Trophoblast cell (in vitro differentiated cells and primary cell): ENCODE measurements around the gene DDX4.
A peak's percentile ranks its signal among the peaks of the same experiment; 100 is the strongest.

Source experiments
- DNase-seq, 2 donors: peaks; one replicate each; pipeline ENCODE4 v3.0.0-alpha.2; 2016
- H2AFZ ChIP-seq: 2 replicates; pipeline ENCODE4 v1.6.1; 2013; ENCODE audit warnings: low read length, moderate library complexity, mild to moderate bottlenecking; ENCODE audit not compliant: insufficient read depth, poor library complexity
- H2AK5ac ChIP-seq: 2 replicates; pipeline ENCODE4 v1.6.1; 2013; ENCODE audit warnings: mild to moderate bottlenecking, low read length
- H2BK120ac ChIP-seq: 2 replicates; pipeline ENCODE4 v1.6.1; 2013; ENCODE audit warnings: low read length, mild to moderate bottlenecking, moderate library complexity; ENCODE audit not compliant: insufficient read depth, poor library complexity
- H2BK12ac ChIP-seq: 2 replicates; pipeline ENCODE4 v1.6.1; 2013; ENCODE audit warnings: mild to moderate bottlenecking, low read length, moderate library complexity
- H2BK5ac ChIP-seq: 2 replicates; pipeline ENCODE4 v1.6.1; 2013; ENCODE audit warnings: low read length, low read depth, moderate library complexity, mild to moderate bottlenecking; ENCODE audit not compliant: poor library complexity
- H3K14ac ChIP-seq: 2 replicates; pipeline ENCODE4 v1.6.1; 2013; ENCODE audit warnings: mild to moderate bottlenecking, low read length
- H3K18ac ChIP-seq: 2 replicates; pipeline ENCODE4 v1.6.1; 2013; ENCODE audit warnings: mild to moderate bottlenecking, low read length
- H3K23ac ChIP-seq: 2 replicates; pipeline ENCODE4 v1.6.1; 2013; ENCODE audit warnings: low read length
- H3K27ac ChIP-seq: 2 replicates; pipeline ENCODE4 v1.5.1; 2013; ENCODE audit warnings: low read depth, mild to moderate bottlenecking, inconsistent platforms, low read length, moderate library complexity
- H3K27me3 ChIP-seq: 2 replicates; pipeline ENCODE4 v1.6.1; 2013; ENCODE audit warnings: inconsistent platforms, mild to moderate bottlenecking, low read length, moderate library complexity; ENCODE audit not compliant: insufficient read depth
- H3K36me3 ChIP-seq, 2 experiments: 1 replicate in 1 of 2; 2 replicates in 1 of 2; pipeline ENCODE4 v1.6.1; 2013; ENCODE audit warnings: low read length in 2 of 2, mild to moderate bottlenecking in 2 of 2, moderate library complexity in 1 of 2; ENCODE audit not compliant: insufficient read depth in 2 of 2, control insufficient read depth in 1 of 2
- H3K4ac ChIP-seq: 2 replicates; pipeline ENCODE4 v1.6.1; 2013; ENCODE audit warnings: low read depth, mild to moderate bottlenecking, low read length, moderate library complexity
- H3K4me1 ChIP-seq, 2 experiments: 1 replicate in 1 of 2; 2 replicates in 1 of 2; pipeline ENCODE4 v1.6.1; 2013; ENCODE audit warnings: low read length in 2 of 2, mild to moderate bottlenecking in 2 of 2, moderate library complexity in 1 of 2; ENCODE audit not compliant: insufficient read depth in 2 of 2, control insufficient read depth in 1 of 2
- H3K4me2 ChIP-seq: 2 replicates; pipeline ENCODE4 v1.6.1; 2013; ENCODE audit warnings: inconsistent platforms, mild to moderate bottlenecking, low read length, moderate library complexity
- H3K4me3 ChIP-seq: 2 replicates; pipeline ENCODE4 v1.5.1; 2013; ENCODE audit warnings: mild to moderate bottlenecking, low read depth, low read length, inconsistent platforms
- H3K79me1 ChIP-seq: one replicate; pipeline ENCODE4 v1.6.1; 2013; ENCODE audit warnings: low read length
- H3K79me2 ChIP-seq: 2 replicates; pipeline ENCODE4 v1.6.1; 2013; ENCODE audit warnings: low read length, mild to moderate bottlenecking; ENCODE audit not compliant: control insufficient read depth, insufficient read depth, poor library complexity
- H3K9ac ChIP-seq: 2 replicates; pipeline ENCODE4 v1.6.1; 2013; ENCODE audit warnings: mild to moderate bottlenecking, low read length
- H3K9me3 ChIP-seq: 2 replicates; pipeline ENCODE4 v1.6.1; 2013; ENCODE audit warnings: low read depth, mild to moderate bottlenecking, control low read depth, inconsistent platforms, low read length; ENCODE audit not compliant: insufficient read depth
- H4K12ac ChIP-seq: 2 replicates; pipeline ENCODE4 v1.6.1; 2013; ENCODE audit warnings: low read depth, mild to moderate bottlenecking, low read length, moderate library complexity
- H4K8ac ChIP-seq: 2 replicates; pipeline ENCODE4 v1.6.1; 2013; ENCODE audit warnings: low read depth, mild to moderate bottlenecking, low read length, moderate library complexity
- H4K91ac ChIP-seq: one replicate; pipeline ENCODE4 v1.6.1; 2013; ENCODE audit warnings: low read depth, mild to moderate bottlenecking, low read length, moderate library complexity
- WGBS: extraction: QIAGEN DNeasy Blood & Tissue Kit; methylation state at CpG from one replicate; pipeline ENCODE4 v1.1.7; 2013; ENCODE audit warnings: missing lambda C conversion rate; ENCODE audit not compliant: insufficient read length, insufficient coverage; ENCODE audit errors: extremely low coverage; 5-methylcytosine and 5-hydroxymethylcytosine counted together

DDX4 gene

DNA sequence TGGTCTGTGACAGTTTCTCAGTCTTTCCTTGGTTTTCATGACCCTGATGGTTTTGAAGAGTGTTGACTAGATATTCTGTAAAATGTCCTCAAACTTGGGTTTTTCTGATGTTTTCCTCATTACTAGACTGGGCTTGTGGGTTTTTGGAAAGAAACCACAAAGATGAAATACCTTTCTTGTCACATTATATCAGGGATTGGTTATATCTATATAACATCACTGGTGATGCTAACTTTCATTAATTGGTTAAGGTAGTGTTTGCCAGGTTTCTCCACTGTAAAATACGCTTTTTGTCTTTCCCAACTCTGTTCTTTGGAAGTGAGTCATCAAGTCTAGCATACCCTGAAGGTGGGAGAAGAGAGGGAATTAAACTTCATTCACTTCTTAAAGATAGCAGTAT lies 110.0 kb downstream of the DDX4 start:
- no peaks in the 10 kb centered on the region for H3K9me3 ChIP-seq
- no peak overlapping the region for H4K12ac ChIP-seq
- no peak overlapping the region for H3K4me3 ChIP-seq
- H4K91ac ChIP-seq, result no peak overlapping the region
- no peaks in the 10 kb centered on the region for H3K36me3 ChIP-seq
- H3K4me2 ChIP-seq, result no peak overlapping the region
- no peak overlapping the region for H3K14ac ChIP-seq
- no peak overlapping the region for H2AFZ ChIP-seq
- no peak overlapping the region for H3K18ac ChIP-seq
- H3K4ac ChIP-seq, result no peak overlapping the region
- H3K27me3 ChIP-seq, result no peaks in the 10 kb centered on the region
- no peak overlapping the region for H3K27ac ChIP-seq
- H2BK12ac ChIP-seq, result no peak overlapping the region
- H3K9ac ChIP-seq, result no peak overlapping the region
- H3K79me1 ChIP-seq, result peaks cover 3% of the 10 kb centered on the region
- H2BK5ac ChIP-seq, result no peak overlapping the region
- no peak overlapping the region for H4K8ac ChIP-seq
- no peaks in the 10 kb centered on the region for H3K79me2 ChIP-seq
- WGBS, result no CpG with 5 or more reads among the region's 1 CpG
- no peak overlapping the region for H3K23ac ChIP-seq
- H2BK120ac ChIP-seq, result no peak overlapping the region
- peaks cover 3 to 4% of the 10 kb centered on the region in 2 experiments for H3K4me1 ChIP-seq
- peak in 1 of 2 donors; percentile 32 for DNase-seq
- no peak overlapping the region for H2AK5ac ChIP-seq

DNA sequence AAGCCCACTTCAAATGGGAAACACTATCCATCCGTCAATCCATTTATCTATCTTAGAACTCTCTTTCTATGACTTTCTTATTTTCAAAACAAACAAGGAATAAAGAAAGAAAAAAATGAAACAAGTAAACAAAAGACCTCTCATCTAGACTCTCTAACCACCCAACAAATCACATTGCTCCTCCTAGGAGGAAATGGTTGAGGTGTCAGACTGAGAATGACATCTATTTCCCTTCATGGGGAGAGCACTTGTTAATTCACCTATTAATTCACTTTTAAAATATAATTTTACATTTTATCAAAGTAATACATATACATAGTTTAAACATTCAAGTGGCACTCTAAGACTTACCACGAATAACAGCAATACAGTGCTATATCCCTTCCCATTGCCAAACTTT lies 110.9 kb downstream of the DDX4 start:
- Histone ChIP-seq H2AK5ac (no peak overlapping the region), H2BK12ac (no peak overlapping the region), H3K4me2 (no peak overlapping the region), H3K23ac (no peak overlapping the region), H2AFZ (no peak overlapping the region), H3K4me1 (peaks cover 3 to 4% of the 10 kb centered on the region in 2 experiments), H3K36me3 (no peaks in the 10 kb centered on the region), H3K4ac (no peak overlapping the region), H3K9ac (no peak overlapping the region), H4K12ac (no peak overlapping the region), H3K79me2 (no peaks in the 10 kb centered on the region), H4K8ac (no peak overlapping the region), H3K4me3 (no peak overlapping the region), H2BK120ac (no peak overlapping the region), H4K91ac (no peak overlapping the region), H3K79me1 (peaks cover 3% of the 10 kb centered on the region), H3K14ac (no peak overlapping the region), H3K27ac (no peak overlapping the region), H2BK5ac (no peak overlapping the region), H3K27me3 (no peaks in the 10 kb centered on the region), H3K9me3 (no peaks in the 10 kb centered on the region), H3K18ac (no peak overlapping the region)
- DNase-seq, result no peak
- WGBS, result no CpG with 5 or more reads among the region's 2 CpGs

DNA sequence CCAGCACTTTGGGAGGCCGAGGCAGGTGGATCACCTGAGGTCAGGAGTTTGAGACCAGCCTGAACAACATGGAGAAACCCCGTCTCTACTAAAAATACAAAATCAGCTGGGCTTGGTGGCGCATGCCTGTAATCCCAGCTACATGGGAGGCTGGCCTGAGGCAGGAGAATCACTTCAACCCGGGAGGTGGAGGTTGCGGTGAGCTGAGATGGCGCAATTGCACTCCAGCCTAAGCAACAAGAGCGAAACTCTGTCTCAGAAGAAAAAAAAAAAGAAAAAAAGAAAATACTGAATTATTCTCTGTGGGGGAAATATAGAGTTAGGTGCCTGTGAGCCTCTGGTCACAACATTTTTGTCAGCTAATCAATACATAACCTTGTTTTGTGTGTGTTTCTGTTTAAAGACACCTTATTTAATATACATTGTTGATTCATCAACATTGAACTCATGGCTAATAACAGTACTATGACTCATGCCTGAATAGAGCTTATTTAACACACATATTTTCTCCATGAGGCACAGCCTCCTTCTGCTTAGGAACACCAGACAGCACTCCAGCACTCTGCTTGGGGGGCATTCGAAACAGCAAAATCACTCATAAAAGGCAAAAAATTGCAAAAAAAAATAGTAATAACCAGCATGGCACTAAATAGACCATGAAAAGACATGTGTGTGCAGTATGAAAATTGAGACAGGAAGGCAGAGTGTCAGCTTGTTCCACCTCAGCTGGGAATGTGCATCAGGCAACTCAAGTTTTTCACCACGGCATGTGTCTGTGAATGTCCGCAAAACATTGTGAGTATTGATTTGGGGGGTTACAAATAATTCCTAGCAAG lies 113.2 kb downstream of the DDX4 start, which contains the start of gene IL31RA:
TSS of gene IL31RA (plus strand) at position 519 of the 836 bp plus-strand sequence. CDS start at position 733, 214 bp downstream.
- Histone ChIP-seq H2BK120ac (no peak within 1 kb of the TSS), H3K4me2 (no peak within 1 kb of the TSS), H3K36me3 (no peaks in the 10 kb centered on the region), H3K4ac (no peak within 1 kb of the TSS), H3K27ac (peak within 1 kb of the TSS; percentile 46), H3K79me2 (no peaks in the 10 kb centered on the region), H2AK5ac (no peak within 1 kb of the TSS), H3K4me3 (no peak within 1 kb of the TSS), H2BK5ac (no peak within 1 kb of the TSS), H3K4me1 (peaks cover 3 to 4% of the 10 kb centered on the region in 2 experiments), H3K9ac (no peak within 1 kb of the TSS), H3K79me1 (peaks cover 3% of the 10 kb centered on the region), H3K23ac (no peak within 1 kb of the TSS), H3K18ac (no peak within 1 kb of the TSS), H4K8ac (no peak within 1 kb of the TSS), H2BK12ac (peak within 1 kb of the TSS; percentile 71), H3K14ac (no peak within 1 kb of the TSS), H4K12ac (no peak within 1 kb of the TSS), H3K9me3 (no peaks in the 10 kb centered on the region), H2AFZ (no peak within 1 kb of the TSS), H3K27me3 (no peaks in the 10 kb centered on the region), H4K91ac (no peak within 1 kb of the TSS)
- no CpG with 5 or more reads among the region's 10 CpGs for WGBS
- peak; percentile 73 to 78 for DNase-seq

- Histone ChIP-seq H3K23ac (no peak overlapping the region), H3K9me3 (no peaks in the 10 kb centered on the region), H3K36me3 (no peaks in the 10 kb centered on the region), H2AK5ac (no peak overlapping the region), H3K4me3 (no peak overlapping the region), H3K4me1 (peaks cover 3 to 4% of the 10 kb centered on the region in 2 experiments), H3K9ac (no peak overlapping the region), H2BK12ac (no peak overlapping the region), H2BK5ac (no peak overlapping the region), H3K27me3 (no peaks in the 10 kb centered on the region), H3K27ac (no peak overlapping the region), H4K91ac (no peak overlapping the region), H4K12ac (no peak overlapping the region), H3K14ac (no peak overlapping the region), H4K8ac (no peak overlapping the region), H3K79me1 (peaks cover 3% of the 10 kb centered on the region), H3K4me2 (no peak overlapping the region), H2BK120ac (no peak overlapping the region), H3K18ac (no peak overlapping the region), H2AFZ (no peak overlapping the region), H3K4ac (no peak overlapping the region), H3K79me2 (no peaks in the 10 kb centered on the region)
- no CpG with 5 or more reads among the region's 2 CpGs for WGBS
- no peak for DNase-seq
Observed at GRCh38 chr5:55851675-55851979, 113.8 kb downstream of the DDX4 start.
